Activated CD4-positive, alpha-beta T cell treated with anti-CD3 and anti-CD28 coated beads, Interleukin-2, Interleukin-4, amounts not matched to agents 100 ng/mL and 50 ng/mL, durations not matched to agents 16 hours and 8 hours (primary cell): ENCODE data around the gene CHCHD6.

Experiments
- DNase-seq: peaks from one replicate; pipeline ENCODE4 v3.0.0-alpha.2; 2020; ENCODE audit warnings: low spot score

The CHCHD6 gene

GRCh38 chr3:126826693-126827092 is 122.7 kb downstream of the CHCHD6 start:
- no peak for DNase-seq

- no peak for DNase-seq
These were observed 123.1 kb downstream of the CHCHD6 start for GRCh38 chr3:126827121-126827520.

GRCh38 chr3:126828306-126828705 is 124.3 kb downstream of the CHCHD6 start:
- no peak for DNase-seq

- no peak for DNase-seq
These were observed 128.9 kb downstream of the CHCHD6 start for GRCh38 chr3:126832933-126833332.

- no peak for DNase-seq
These were observed 130.8 kb downstream of the CHCHD6 start for GRCh38 chr3:126834596-126835471.

GRCh38 chr3:126835472-126836219 is 131.6 kb downstream of the CHCHD6 start:
- no peak for DNase-seq

- no peak for DNase-seq
These were observed 132.3 kb downstream of the CHCHD6 start for GRCh38 chr3:126836220-126836860.

GRCh38 chr3:126837773-126838172 is 133.7 kb downstream of the CHCHD6 start:
- DNase-seq, result no peak

- DNase-seq, result no peak
These were observed 142.1 kb downstream of the CHCHD6 start for GRCh38 chr3:126845920-126846715.

- no peak for DNase-seq
These were observed 143.0 kb downstream of the CHCHD6 start for GRCh38 chr3:126847061-126847460.

GRCh38 chr3:126848991-126849390 is 145.0 kb downstream of the CHCHD6 start:
- no peak for DNase-seq

- DNase-seq, result no peak
These were observed 145.7 kb downstream of the CHCHD6 start for GRCh38 chr3:126849768-126850167.

GRCh38 chr3:126850370-126851085 is 146.5 kb downstream of the CHCHD6 start:
- DNase-seq, result no peak

- DNase-seq, result no peak
These were observed 147.3 kb downstream of the CHCHD6 start for GRCh38 chr3:126851382-126851781.

- DNase-seq, result no peak
These were observed 147.9 kb downstream of the CHCHD6 start for GRCh38 chr3:126851934-126852333.

GRCh38 chr3:126852511-126852910 is 148.5 kb downstream of the CHCHD6 start:
- no peak for DNase-seq

- DNase-seq, result no peak
These were observed 150.6 kb downstream of the CHCHD6 start for GRCh38 chr3:126854666-126855065.

- DNase-seq, result no peak
These were observed 151.3 kb downstream of the CHCHD6 start for GRCh38 chr3:126855374-126855773.

- no peak for DNase-seq
These were observed 153.9 kb downstream of the CHCHD6 start for GRCh38 chr3:126857928-126858327.

GRCh38 chr3:126858401-126858800 is 154.4 kb downstream of the CHCHD6 start:
- DNase-seq, result no peak

GRCh38 chr3:126858887-126859286 is 154.8 kb downstream of the CHCHD6 start:
- DNase-seq, result no peak
